ENCODE data around the gene SOX10.
A peak's percentile ranks its signal among the peaks of the same experiment; 100 is the strongest.

SOX10 gene

DNA sequence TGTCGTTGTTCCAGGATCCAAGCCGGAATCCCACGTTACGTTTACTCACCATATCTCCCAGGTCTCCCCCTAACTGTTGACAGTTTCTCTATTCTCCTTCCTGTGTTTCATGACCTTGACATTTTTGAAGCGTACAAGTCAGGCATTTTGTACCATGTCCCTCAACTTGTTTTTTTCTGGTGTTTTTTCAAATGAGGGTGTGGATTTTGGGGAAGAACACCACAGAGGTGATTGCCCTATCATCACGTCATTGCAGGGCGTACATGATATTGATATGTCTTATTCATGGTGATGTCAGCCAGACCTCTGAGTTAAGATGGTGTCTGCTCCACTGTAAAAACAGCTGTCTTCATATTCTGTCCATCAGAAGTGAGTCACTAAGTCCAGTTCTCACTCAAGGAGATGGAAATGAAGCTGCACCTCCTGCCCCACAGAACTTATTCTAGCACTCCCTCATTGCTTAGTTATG, 28.3 kb upstream of the SOX10 start:
- Histone ChIP-seq H3K9me3 (ENCODE audit: control insufficient read depth, insufficient read depth, low read depth, low read length) (no peaks in the 10 kb centered on the region), H3K36me3 (ENCODE audit: control insufficient read depth in 2 of 2, insufficient read depth in 1 of 2, low read length in 2 of 2) (no peaks in the 10 kb centered on the region), H3K4me1 (ENCODE audit: control insufficient read depth, insufficient read depth, low read length) (no peaks in the 10 kb centered on the region), H3K4me3 (ENCODE audit: low read depth, low read length) (no peak overlapping the region), H3K27ac (ENCODE audit: extremely low read depth, low read depth, low read length) (no peak overlapping the region)
- ChIA-PET POLR2A (no interaction called here), CTCF (interaction anchor here (0.6 to 1.7 kb wide), 3 partner anchors 39 to 460 kb away, joined by 3 to 5 read pairs (median 4); no protein-coding TSS in a partner anchor)
- TF ChIP-seq ZBTB1 (tag by site-specific recombination; IDR thresholded peaks at IDR 0.05), result no peak
- TF ChIP-seq, protein P1, sequence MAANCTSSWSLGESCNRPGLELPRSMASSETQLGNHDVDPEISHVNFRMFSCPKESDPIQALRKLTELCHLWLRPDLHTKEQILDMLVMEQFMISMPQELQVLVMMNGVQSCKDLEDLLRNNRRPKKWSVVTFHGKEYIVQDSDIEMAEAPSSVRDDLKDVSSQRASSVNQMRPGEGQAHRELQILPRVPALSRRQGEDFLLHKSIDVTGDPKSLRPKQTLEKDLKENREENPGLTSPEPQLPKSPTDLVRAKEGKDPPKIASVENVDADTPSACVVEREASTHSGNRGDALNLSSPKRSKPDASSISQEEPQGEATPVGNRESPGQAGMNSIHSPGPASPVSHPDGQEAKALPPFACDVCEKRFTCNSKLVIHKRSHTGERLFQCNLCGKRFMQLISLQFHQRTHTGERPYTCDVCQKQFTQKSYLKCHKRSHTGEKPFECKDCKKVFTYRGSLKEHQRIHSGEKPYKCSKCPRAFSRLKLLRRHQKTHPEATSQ (tag by site-specific recombination; IDR thresholded peaks at IDR 0.05), result no peak
- no peak for TF ChIP-seq OVOL3 (tag by site-specific recombination; IDR thresholded peaks at IDR 0.05)
- no peak for TF ChIP-seq GLI4 (tag by site-specific recombination; IDR thresholded peaks at IDR 0.05)
- no peak for TF ChIP-seq ZNF248 (tag by site-specific recombination; IDR thresholded peaks at IDR 0.05)
- peak; percentile 58; the same call in 1 of the 2 replicates for TF ChIP-seq ZNF366 (tag by site-specific recombination; conservative IDR thresholded peaks at IDR 0.05)

DNA sequence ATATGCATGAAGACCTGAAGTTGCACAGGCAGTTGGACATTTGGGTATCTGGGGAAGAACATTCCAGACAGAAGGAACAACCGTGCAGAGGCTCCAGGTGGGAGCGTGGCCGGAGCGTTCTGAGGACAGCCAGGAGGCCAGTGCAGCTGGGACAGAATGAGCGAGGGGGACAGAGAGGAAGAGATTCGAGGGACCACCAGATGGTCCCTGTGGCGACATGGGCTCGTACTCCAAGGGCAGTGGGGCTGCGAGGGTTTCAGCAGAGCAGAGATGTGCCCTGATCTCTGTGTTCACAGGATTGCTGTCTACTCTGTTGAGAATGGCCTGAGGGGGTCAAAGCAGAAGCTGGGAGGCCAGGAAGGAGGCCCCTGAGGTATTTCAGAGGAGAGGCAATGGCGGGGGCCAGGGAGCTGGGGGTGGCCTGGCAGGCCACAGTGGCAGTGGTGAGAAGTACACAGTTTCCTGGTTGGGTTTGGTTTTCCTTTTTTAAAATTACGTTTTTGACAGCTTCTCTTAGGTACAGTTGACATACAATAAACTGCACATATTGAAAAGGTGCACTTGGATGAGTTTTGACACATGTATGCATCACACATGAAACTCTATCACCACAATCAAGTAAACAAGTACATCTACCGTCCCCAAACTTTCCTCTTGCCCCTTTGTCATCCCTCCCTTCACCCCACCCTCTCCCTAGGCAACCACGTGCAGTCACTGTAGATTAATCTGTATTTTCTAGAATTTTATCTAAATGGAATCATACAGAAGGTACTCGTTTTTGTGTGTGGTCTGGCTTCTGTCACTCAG, 24.8 kb upstream of the SOX10 start:
- H3K9me3 ChIP-seq (ENCODE audit: control insufficient read depth, insufficient read depth, low read depth, low read length), result no peaks in the 10 kb centered on the region
- no peaks in the 10 kb centered on the region for H3K4me1 ChIP-seq (ENCODE audit: control insufficient read depth, insufficient read depth, low read length)
- POLR2A ChIA-PET, result no interaction called here
- H3K4me3 ChIP-seq (ENCODE audit: low read depth, low read length), result no peak overlapping the region
- no peaks in the 10 kb centered on the region for H3K36me3 ChIP-seq (ENCODE audit: control insufficient read depth in 2 of 2, insufficient read depth in 1 of 2, low read length in 2 of 2)
- H3K27ac ChIP-seq (ENCODE audit: extremely low read depth, low read depth, low read length), result no peak overlapping the region
- CTCF ChIA-PET, result interaction anchor here (0.5 to 0.7 kb wide), 2 partner anchors 75 to 341 kb away, joined by 3 read pairs; no protein-coding TSS in a partner anchor
- TF ChIP-seq KLF9 (tag by site-specific recombination; IDR thresholded peaks at IDR 0.05; ENCODE audit: low read depth) (no peak), BCL11A (tag by site-specific recombination; IDR thresholded peaks at IDR 0.05; ENCODE audit: low read depth) (no peak), GLI2 (tag by site-specific recombination; IDR thresholded peaks at IDR 0.05; ENCODE audit: borderline replicate concordance, low read depth) (no peak), ZNF626 (tag by site-specific recombination; IDR thresholded peaks at IDR 0.05) (no peak), GLI4 (tag by site-specific recombination; IDR thresholded peaks at IDR 0.05) (no peak), KLF8 (tag by site-specific recombination; IDR thresholded peaks at IDR 0.05) (no peak), ZNF112 (tag by site-specific recombination; IDR thresholded peaks at IDR 0.05) (no peak), YY2 (tag by site-specific recombination; IDR thresholded peaks at IDR 0.05) (no peak), OSR2 (tag by site-specific recombination; IDR thresholded peaks at IDR 0.05) (no peak), ZNF558 (tag by site-specific recombination; IDR thresholded peaks at IDR 0.05) (no peak), ZNF121 (tag by site-specific recombination; IDR thresholded peaks at IDR 0.05) (no peak)
- TF ChIP-seq, protein P2, sequence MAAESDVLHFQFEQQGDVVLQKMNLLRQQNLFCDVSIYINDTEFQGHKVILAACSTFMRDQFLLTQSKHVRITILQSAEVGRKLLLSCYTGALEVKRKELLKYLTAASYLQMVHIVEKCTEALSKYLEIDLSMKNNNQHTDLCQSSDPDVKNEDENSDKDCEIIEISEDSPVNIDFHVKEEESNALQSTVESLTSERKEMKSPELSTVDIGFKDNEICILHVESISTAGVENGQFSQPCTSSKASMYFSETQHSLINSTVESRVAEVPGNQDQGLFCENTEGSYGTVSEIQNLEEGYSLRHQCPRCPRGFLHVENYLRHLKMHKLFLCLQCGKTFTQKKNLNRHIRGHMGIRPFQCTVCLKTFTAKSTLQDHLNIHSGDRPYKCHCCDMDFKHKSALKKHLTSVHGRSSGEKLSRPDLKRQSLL (tag by site-specific recombination; IDR thresholded peaks at IDR 0.05), result no peak
- TF ChIP-seq, protein P3, sequence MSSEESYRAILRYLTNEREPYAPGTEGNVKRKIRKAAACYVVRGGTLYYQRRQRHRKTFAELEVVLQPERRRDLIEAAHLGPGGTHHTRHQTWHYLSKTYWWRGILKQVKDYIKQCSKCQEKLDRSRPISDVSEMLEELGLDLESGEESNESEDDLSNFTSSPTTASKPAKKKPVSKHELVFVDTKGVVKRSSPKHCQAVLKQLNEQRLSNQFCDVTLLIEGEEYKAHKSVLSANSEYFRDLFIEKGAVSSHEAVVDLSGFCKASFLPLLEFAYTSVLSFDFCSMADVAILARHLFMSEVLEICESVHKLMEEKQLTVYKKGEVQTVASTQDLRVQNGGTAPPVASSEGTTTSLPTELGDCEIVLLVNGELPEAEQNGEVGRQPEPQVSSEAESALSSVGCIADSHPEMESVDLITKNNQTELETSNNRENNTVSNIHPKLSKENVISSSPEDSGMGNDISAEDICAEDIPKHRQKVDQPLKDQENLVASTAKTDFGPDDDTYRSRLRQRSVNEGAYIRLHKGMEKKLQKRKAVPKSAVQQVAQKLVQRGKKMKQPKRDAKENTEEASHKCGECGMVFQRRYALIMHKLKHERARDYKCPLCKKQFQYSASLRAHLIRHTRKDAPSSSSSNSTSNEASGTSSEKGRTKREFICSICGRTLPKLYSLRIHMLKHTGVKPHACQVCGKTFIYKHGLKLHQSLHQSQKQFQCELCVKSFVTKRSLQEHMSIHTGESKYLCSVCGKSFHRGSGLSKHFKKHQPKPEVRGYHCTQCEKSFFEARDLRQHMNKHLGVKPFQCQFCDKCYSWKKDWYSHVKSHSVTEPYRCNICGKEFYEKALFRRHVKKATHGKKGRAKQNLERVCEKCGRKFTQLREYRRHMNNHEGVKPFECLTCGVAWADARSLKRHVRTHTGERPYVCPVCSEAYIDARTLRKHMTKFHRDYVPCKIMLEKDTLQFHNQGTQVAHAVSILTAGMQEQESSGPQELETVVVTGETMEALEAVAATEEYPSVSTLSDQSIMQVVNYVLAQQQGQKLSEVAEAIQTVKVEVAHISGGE (tag by site-specific recombination; conservative IDR thresholded peaks at IDR 0.05; ENCODE audit: low read depth), result no peak
- TF ChIP-seq, protein P4, sequence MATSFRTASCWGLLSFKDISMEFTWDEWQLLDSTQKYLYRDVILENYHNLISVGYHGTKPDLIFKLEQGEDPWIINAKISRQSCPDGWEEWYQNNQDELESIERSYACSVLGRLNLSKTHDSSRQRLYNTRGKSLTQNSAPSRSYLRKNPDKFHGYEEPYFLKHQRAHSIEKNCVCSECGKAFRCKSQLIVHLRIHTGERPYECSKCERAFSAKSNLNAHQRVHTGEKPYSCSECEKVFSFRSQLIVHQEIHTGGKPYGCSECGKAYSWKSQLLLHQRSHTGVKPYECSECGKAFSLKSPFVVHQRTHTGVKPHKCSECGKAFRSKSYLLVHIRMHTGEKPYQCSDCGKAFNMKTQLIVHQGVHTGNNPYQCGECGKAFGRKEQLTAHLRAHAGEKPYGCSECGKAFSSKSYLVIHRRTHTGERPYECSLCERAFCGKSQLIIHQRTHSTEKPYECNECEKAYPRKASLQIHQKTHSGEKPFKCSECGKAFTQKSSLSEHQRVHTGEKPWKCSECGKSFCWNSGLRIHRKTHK (tag by site-specific recombination; IDR thresholded peaks at IDR 0.05), result no peak
- TF ChIP-seq, protein P5, sequence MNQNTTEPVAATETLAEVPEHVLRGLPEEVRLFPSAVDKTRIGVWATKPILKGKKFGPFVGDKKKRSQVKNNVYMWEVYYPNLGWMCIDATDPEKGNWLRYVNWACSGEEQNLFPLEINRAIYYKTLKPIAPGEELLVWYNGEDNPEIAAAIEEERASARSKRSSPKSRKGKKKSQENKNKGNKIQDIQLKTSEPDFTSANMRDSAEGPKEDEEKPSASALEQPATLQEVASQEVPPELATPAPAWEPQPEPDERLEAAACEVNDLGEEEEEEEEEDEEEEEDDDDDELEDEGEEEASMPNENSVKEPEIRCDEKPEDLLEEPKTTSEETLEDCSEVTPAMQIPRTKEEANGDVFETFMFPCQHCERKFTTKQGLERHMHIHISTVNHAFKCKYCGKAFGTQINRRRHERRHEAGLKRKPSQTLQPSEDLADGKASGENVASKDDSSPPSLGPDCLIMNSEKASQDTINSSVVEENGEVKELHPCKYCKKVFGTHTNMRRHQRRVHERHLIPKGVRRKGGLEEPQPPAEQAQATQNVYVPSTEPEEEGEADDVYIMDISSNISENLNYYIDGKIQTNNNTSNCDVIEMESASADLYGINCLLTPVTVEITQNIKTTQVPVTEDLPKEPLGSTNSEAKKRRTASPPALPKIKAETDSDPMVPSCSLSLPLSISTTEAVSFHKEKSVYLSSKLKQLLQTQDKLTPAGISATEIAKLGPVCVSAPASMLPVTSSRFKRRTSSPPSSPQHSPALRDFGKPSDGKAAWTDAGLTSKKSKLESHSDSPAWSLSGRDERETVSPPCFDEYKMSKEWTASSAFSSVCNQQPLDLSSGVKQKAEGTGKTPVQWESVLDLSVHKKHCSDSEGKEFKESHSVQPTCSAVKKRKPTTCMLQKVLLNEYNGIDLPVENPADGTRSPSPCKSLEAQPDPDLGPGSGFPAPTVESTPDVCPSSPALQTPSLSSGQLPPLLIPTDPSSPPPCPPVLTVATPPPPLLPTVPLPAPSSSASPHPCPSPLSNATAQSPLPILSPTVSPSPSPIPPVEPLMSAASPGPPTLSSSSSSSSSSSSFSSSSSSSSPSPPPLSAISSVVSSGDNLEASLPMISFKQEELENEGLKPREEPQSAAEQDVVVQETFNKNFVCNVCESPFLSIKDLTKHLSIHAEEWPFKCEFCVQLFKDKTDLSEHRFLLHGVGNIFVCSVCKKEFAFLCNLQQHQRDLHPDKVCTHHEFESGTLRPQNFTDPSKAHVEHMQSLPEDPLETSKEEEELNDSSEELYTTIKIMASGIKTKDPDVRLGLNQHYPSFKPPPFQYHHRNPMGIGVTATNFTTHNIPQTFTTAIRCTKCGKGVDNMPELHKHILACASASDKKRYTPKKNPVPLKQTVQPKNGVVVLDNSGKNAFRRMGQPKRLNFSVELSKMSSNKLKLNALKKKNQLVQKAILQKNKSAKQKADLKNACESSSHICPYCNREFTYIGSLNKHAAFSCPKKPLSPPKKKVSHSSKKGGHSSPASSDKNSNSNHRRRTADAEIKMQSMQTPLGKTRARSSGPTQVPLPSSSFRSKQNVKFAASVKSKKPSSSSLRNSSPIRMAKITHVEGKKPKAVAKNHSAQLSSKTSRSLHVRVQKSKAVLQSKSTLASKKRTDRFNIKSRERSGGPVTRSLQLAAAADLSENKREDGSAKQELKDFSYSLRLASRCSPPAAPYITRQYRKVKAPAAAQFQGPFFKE (tag by site-specific recombination; IDR thresholded peaks at IDR 0.05; ENCODE audit: borderline replicate concordance), result no peak
